ENCODE data around the gene MINDY2.
"Not testable (repeated sequence)": the region's sequence is repeated elsewhere in the genome, so short reads cannot be mapped to it uniquely, and the experiment has no call there.

Gene MINDY2

GRCh38 chr15:58833681-58834426, 62.8 kb downstream of the MINDY2 start:
- DNase-seq: not testable (repeated sequence)

GRCh38 chr15:58839485-58839884, 68.4 kb downstream of the MINDY2 start:
- no peak for DNase-seq

GRCh38 chr15:58840048-58840447, 68.9 kb downstream of the MINDY2 start:
- DNase-seq: no peak

- no peak for DNase-seq
These were observed 71.8 kb downstream of the MINDY2 start for GRCh38 chr15:58842713-58843396.

GRCh38 chr15:58851205-58851604, 80.1 kb downstream of the MINDY2 start:
- DNase-seq: not testable (repeated sequence)

- DNase-seq: no peak
These were observed 81.2 kb downstream of the MINDY2 start for GRCh38 chr15:58852347-58852746.

GRCh38 chr15:58854593-58854992, 83.5 kb downstream of the MINDY2 start:
- DNase-seq: no peak

GRCh38 chr15:58856086-58856485, 85.0 kb downstream of the MINDY2 start:
- DNase-seq: no peak

- DNase-seq: not testable (repeated sequence)
These were observed 85.5 kb downstream of the MINDY2 start for GRCh38 chr15:58856621-58857020.

- DNase-seq: no peak
These were observed 91.2 kb downstream of the MINDY2 start for GRCh38 chr15:58862326-58862725.

GRCh38 chr15:58864602-58865424, 93.7 kb downstream of the MINDY2 start:
- DNase-seq: peak; percentile 24

- DNase-seq: no peak
These were observed 94.4 kb downstream of the MINDY2 start for GRCh38 chr15:58865425-58865880.

GRCh38 chr15:58867926-58868325, 96.8 kb downstream of the MINDY2 start:
- no peak for DNase-seq

GRCh38 chr15:58870451-58870850, 99.3 kb downstream of the MINDY2 start:
- no peak for DNase-seq

- no peak for DNase-seq
These were observed 102.2 kb downstream of the MINDY2 start for GRCh38 chr15:58873267-58873666.

GRCh38 chr15:58875343-58875742, 104.2 kb downstream of the MINDY2 start:
- no peak for DNase-seq

- no peak for DNase-seq
These were observed 105.4 kb downstream of the MINDY2 start for GRCh38 chr15:58876306-58877106.

- no peak for DNase-seq
These were observed 107.1 kb downstream of the MINDY2 start for GRCh38 chr15:58877999-58878825.

GRCh38 chr15:58880320-58880719, 109.2 kb downstream of the MINDY2 start:
- no peak for DNase-seq

GRCh38 chr15:58882243-58882642, 111.1 kb downstream of the MINDY2 start:
- no peak for DNase-seq

- not testable (repeated sequence) for DNase-seq
These were observed 112.8 kb downstream of the MINDY2 start for GRCh38 chr15:58883926-58884325.

- DNase-seq: no peak
These were observed 115.8 kb downstream of the MINDY2 start for GRCh38 chr15:58886921-58887320.

All from activated T-cell treated with anti-CD3 and anti-CD28 coated beads, Interleukin-2, amount 50 U/mL, for 1 hour (primary cell).